Glomerular visceral epithelial cell (primary cell): ENCODE results near the gene CORO2B.
"Not testable (repeated sequence)": the region's sequence is repeated elsewhere in the genome, so short reads cannot be mapped to it uniquely, and the experiment has no call there.

Experiments
- DNase-seq: peaks from one replicate; pipeline ENCODE4 v3.0.0-alpha.2; 2016; ENCODE audit errors: extremely low spot score

CORO2B gene

DNA sequence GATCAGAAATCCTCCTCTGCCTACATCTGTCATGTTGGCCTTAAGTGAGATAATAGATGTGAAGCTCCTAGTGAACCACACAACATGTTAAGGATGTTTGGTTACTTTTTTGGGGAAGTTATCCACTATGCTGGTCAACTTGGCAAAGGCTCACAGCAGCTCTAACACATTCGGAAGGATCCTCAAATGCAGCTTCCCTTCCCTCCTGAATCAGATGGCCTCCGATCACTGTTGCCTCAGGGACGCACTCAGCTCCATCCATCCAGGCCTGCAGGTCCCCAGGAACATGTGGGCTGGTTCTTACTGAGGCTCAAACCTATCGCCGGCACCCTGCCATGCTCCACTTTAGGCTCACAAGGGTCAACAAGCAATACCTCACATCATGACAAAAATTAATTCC is 67.9 kb downstream of the CORO2B start:
- no peak for DNase-seq

DNA sequence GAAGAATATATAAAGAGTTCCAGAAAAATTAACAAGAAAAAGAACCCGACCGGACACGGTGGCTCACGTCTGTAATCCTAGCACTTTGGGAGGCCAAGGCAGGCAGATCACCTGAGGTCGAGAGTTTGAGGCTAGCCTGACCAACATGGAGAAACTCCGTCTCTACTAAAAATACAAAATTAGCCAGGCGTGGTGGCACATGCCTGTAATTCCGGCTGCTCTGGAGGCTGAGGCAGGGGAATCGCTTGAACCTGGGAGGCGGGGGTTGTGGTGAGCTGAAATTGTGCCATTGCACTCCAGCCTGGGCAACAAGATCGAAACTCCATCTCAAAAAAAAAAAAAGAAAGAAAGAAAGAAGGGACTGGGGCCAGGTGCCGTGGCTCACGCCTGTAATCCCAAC is 68.6 kb downstream of the CORO2B start:
- DNase-seq = not testable (repeated sequence)

- DNase-seq = peak; percentile 14
Measured at GRCh38 chr15:68650901-68651709, 72.3 kb downstream of the CORO2B start.

- peak; percentile 60 for DNase-seq
Measured at GRCh38 chr15:68651916-68652525, 73.2 kb downstream of the CORO2B start.

GRCh38 chr15:68653031-68653635 is 74.3 kb downstream of the CORO2B start:
- no peak for DNase-seq

DNA sequence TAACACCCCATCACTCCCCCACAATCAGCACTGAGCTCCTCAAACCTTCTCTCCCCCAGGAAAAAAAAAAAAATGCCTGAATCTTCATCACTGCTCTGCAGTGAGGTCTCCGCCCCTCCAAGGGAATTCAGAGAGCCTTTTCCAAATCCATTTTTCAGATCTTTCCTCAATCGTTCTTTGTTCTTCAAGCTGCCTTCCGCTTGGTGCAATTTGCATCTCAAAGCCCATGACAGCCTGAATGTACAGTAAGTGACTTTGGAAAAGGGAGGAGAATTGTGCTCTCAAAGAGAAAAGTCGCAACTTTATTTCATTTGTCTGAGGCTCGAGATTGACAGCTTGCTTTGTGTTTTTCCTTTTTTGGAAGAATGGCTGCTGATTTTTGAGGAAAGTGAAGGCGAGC is 75.0 kb downstream of the CORO2B start:
- no peak for DNase-seq

DNA sequence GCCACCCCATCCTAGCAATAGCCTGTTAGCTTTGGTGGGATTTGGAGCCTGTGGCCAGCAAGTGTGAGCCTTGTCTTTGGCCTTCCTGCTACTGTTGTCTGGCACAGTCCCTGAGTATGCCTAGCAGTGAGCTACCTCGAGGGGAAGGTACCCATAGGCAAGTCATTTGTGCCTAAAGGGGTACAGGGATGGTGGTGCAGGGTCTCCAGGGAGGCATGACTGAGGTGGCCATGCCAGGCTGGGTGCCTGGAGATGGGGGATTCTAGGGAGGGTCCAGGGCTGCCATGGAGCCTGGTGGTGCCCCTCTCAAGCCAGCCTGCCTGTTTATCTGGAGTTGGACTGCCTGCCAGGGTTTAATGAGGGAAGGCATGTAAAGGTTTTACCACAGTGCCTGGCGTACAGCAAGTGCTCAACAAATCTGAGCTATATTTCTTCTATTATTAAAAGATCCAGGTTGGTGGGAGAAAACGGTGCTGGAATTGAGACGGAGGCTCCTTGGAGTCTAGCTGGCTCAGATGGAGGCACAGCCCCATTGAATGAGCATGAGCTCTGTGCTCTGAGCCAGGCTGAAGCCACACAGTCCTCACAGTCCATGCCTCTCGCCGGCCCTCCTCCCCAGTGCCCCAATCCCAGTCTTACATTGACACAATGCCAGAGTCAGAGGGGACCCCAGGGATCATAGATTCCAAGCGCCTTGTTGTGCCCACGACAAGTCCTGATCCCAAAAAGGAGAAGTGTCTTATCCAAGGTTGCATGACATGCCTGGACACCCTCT is 76.2 kb downstream of the CORO2B start:
- no peak for DNase-seq

- no peak for DNase-seq
Measured at GRCh38 chr15:68655686-68656437, 77.1 kb downstream of the CORO2B start.

- no peak for DNase-seq
Measured at GRCh38 chr15:68656438-68656739, 77.6 kb downstream of the CORO2B start.

- DNase-seq = no peak
Measured at GRCh38 chr15:68658151-68658550, 79.4 kb downstream of the CORO2B start.

GRCh38 chr15:68658641-68659358 is 80.0 kb downstream of the CORO2B start:
- DNase-seq = no peak

- no peak for DNase-seq
Measured at GRCh38 chr15:68663526-68663925, 84.7 kb downstream of the CORO2B start.

GRCh38 chr15:68666120-68666811 is 87.5 kb downstream of the CORO2B start:
- DNase-seq = no peak

DNA sequence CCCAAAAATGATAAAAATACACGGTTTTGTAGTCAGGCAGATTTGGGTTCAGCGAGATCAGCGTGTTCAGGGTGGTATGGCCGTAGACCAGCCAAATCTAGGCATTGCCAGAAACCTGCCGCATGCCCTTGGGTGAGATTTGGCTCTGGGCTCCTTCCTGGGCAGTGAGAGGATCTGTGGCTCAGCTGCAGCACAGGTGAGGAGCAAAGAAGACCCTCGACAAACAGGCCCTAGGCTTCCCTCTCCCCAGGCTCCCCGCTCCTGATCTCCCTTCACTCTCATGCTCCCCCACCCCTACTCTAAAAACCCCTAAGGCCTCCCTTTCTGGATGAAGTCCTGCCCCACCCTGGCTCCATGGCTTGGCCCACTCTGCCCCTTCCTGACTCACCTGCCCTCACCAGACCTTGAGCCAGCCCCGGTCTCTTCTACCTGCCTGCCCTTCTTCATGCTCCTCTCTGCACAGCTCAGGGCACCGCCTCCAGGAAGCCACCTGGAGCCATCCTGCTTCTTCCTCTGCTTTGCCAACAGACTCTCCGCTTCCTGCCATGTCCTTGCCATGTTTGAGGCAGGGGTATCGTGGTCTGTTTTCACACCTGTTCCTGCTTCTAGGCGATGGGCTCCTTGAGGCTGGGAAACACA is 88.1 kb downstream of the CORO2B start:
- DNase-seq = no peak

DNA sequence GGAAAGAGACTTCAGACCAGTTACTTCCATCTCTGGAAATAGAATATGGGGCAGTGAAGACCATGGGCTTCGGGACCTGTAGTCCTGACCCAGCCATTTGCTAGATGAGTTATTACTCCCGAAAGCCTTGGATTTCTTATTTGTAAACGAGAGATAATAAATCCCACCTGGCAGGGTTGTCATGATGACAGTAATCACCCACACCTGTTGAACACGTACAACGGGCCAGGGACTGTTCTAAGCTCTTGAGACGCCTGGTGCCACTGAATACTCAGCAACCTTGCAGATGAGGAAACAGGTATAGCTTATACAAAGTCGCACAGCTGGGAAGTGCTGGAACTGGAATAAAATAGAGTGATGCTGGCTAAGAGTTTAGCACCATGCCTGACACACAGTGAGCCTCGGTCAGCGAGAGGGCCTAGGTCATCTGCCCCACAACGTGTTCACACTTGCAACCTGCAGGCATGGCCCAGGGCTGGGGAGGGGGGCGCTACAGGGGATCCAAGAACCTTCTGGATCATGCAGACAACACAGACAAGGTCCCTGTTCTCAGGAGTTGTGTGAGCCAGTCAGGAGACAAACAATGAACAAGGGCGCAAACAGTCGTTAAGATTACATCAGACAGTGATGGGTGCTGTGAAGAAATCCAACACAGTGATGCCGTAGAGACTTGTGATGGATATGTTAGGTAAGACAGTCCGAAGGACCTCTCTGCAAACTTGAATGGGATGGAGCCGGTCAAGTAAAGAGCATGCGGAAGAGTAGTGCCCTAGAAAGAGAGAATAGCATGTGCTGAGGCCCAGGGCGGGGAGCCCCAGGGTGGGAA is 89.2 kb downstream of the CORO2B start:
- DNase-seq = no peak

GRCh38 chr15:68668926-68669600 is 90.3 kb downstream of the CORO2B start:
- no peak for DNase-seq

GRCh38 chr15:68672251-68672650 is 93.5 kb downstream of the CORO2B start:
- no peak for DNase-seq

DNA sequence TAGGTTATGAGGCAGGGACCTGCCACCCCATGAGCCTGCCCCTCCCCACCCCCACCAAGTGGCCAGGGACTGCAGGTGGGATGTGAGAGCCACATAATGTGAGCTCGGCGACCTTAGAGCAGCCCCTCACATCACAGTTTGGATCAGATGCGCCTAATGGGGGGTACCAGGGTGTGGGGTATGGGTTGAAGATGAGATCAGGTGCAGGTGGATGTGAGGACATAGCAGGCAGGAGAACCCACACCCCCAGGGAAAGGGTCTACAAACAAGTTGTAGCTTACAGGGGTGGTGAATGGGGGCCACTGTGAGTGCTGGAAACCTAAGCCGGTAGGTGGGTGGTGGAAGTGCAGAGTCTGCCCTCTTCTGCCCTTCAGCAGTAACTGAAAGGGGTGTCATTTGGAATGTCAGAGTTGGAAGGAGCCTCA is 94.0 kb downstream of the CORO2B start:
- DNase-seq = peak; percentile 14
